GM18519 (cell line): ENCODE measurements around the gene ZMIZ1.

ENCODE experiments used
- ATAC-seq: cut with Tn5 transposase; IDR thresholded peaks from one replicate; pipeline ENCODE4 v1.9.1; 2021; ENCODE audit warnings: mild to moderate bottlenecking, moderate library complexity; ENCODE audit not compliant: unreplicated experiment, low FRiP score

The ZMIZ1 gene

DNA sequence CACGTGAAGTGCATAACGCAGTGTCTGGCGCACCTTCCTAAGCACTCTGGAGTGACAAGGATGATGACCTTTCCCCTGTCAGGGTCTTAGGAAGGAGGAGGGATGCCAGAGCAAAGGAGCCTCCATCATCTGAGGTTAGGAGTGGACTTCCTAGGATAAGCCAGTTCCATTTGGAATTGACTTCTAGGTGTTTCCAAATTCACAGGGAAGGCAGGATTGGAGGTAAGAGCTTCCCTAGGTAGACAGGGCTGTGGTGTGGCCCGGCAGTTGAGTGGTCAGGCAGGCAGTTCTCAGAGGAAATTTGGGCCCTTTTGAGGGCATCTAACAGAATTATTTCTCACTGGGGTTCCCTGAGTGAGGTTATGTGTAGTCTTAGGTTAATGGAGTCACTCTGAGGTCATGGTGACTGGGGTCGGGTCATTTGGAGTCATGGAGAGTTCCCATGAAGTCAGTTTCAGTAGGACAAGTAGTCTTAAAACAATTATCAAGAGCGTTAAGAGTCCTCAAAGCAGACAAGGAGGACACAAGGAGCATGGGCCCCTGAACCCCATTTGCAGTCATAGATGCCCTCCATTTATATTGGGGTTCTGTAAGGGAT lies 286.8 kb downstream of the ZMIZ1 start:
- ATAC-seq = no peak

DNA sequence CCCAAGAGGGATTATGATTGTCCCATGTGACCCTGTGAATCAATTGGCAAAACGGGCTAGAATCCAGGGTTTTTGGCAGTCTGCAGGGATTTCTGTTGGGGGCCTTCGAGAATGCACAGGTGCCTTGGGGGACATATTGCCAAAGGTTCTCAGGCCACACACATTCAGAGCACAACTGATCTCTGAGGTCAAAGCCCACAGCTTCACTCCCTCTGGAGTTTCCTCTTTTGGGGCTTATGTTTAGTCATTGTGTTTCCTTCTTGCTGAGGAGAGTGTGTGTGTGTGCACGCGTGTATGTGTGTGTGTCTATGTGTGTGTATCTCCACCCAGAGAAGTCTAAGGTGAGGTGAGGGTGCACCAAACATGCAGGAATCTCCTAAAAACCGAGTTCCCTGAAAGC lies 287.3 kb downstream of the ZMIZ1 start:
- ATAC-seq = no peak

DNA sequence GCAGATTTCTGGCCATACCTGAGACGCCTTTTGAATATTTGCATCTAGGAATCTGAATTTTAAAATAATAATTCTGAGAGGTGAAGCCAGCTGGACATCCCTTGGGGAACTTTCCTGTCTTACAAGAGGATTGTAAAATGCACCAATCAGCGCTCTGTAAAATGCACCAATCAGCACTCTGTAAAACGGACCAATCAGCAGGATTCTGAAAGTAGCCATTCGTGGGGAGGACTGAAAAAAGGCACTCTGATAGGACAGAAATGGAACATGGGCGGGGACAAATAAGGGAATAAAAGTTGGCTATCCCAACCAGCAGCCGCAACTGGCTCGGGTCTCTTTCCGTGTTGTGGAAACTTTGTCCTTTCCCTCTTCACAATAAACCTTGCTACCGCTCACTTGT lies 288.4 kb downstream of the ZMIZ1 start:
- ATAC-seq = no peak

DNA sequence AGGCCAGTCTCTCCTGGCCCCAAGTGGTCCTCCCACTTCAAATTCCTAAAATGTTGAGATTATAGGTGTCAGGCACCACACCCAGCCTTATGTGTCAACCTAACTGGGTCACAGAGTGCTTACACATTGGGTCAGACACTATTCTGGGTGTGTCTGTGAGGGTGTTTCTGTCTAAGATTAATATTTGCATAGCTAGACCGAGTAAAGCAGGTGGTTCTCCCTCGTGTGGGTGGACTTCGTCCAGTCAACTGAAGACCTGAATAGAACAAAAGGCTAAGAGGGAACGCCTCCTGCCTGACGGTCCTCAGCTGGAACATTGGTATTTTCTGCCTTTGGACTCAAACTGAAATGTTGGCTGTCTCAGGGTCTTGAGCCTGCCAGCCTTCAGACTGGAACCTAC lies 290.0 kb downstream of the ZMIZ1 start:
- ATAC-seq = no peak

DNA sequence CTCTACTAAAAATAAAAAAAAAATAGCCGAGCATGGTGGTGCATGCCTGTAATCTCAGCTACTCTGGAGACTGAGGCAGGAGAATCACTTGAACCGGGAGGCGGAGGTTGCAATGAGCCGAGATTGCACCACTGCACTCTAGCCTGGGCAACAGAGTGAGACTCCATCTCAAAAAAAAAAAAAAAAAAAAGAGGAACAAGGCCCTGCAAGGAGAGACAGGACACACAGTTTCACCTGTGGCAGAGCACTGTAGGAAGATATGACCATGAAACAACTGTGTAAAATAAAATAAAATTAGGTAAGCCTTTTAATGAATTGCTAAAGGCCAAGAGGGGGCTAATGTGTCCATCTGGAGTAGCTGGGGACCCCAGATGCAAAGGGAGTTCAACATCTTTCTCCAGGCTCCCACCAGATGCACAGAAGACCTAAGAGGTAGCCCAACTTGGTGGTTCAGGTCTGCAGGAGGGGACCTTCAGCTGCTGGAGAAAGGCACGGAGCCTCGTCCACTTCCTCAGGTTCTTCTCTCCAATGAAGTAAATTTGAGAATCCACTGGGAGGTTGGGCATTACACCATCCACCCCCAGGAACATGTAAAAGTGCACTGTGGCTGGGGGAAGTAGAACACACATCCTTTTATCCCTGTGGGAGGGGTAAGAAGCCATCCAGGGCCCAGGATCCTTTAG lies 291.2 kb downstream of the ZMIZ1 start:
- ATAC-seq = no peak

DNA sequence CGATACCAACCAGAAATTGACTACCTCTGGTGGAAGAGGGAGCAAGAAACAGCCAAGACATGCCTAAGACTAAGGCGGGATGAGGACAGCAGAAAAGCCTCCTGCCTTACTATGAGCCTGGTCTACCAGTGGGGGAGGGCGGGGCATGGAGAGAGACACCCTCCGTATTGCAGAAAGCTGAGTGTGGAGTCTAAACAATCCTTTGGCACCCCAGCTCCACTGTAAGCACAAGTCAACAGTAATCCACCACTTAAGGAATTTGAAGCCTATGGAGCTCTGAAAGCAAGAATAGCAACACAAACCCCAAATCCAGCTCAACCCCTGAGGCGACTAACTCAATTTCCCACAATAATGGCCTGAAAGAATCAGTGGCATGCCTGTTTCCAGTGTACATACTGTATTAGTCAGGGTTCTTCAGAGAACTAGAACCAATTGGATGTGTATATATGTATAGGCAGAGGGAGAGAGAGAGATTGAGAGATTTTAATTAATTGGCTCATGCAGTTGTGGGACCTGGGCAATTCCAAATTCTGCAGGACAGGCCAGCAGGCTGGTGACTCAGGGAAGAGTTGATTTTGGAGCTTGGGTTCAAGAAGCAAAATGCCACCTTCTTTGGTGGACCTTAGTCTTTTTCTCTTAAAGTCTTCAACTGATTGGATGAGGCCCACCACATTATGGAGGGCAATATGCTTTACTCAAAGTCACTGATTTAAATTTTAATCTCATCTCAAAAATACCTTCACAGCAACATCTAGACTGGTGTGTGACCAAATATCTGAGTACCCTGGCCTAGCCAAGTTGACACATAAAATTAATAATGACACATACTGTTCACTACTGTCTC lies 292.0 kb downstream of the ZMIZ1 start:
- no peak for ATAC-seq

DNA sequence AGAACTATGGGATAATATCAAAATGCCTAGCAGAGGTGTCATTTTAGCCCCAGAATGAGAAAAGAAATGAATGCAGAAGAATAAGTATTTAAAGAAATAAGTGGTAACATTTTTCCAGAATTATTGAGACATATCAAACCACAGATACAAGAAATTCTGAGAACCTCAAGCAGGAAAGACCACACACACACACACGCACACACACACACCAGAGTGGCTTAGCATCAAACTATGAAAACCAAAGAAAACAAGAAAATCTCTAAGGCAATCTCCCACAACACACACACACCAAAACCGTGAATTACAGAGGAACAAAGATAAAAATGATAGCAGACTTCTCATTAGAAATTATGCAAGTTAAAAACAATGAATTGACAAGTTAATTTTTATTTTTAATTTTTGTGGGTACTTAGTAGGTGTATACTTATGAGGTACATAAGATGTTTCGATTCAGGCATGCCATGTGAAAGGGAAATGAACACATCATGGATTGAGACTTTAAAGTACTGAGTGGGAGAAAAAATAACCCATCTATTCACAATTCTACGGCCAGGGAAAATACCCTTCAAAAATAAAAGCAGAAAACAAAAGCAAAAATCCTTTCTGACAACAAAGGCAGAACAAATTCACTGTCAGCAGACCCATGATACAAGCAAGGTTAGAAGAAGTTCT lies 293.1 kb downstream of the ZMIZ1 start:
- no peak for ATAC-seq
